Keratinocyte (primary cell): ENCODE results near the gene HEBP2. TPM values are rescaled to one million over a fixed set of nuclear protein-coding genes. Genes with fewer than 3 reads are reported as not detected.

Experiments
- DNase-seq: peaks from one replicate; pipeline ENCODE4 v3.0.0-alpha.2; 2011; ENCODE audit warnings: low read depth, missing footprints, low spot score
- FAIRE-seq: peaks from 2 replicates; lab custom pipeline; 2011; peaks lifted over from hg19 to GRCh38; lab: Jason Lieb, UNC
- H2AFZ ChIP-seq: 2 replicates; pipeline ENCODE4 v1.6.0; 2012; ENCODE audit warnings: low read length, control low read depth, inconsistent platforms; ENCODE audit not compliant: control insufficient read depth
- H3K27ac ChIP-seq: 2 replicates; pipeline ENCODE4 v1.5.1; 2011; ENCODE audit warnings: low read length; ENCODE audit not compliant: control insufficient read depth, insufficient read depth
- H3K27me3 ChIP-seq: 3 replicates; pipeline ENCODE4 v1.6.0; 2011; ENCODE audit warnings: low read length; ENCODE audit not compliant: control insufficient read depth, insufficient read depth; ENCODE audit errors: extremely low read depth
- H3K36me3 ChIP-seq, 2 experiments: 2 replicates in 1 of 2; 3 replicates in 1 of 2; pipeline ENCODE4 v1.5.1; 2011; ENCODE audit warnings: low read length in 2 of 2, mild to moderate bottlenecking in 1 of 2; ENCODE audit not compliant: control insufficient read depth in 2 of 2, insufficient read depth in 2 of 2; ENCODE audit errors: extremely low read depth in 1 of 2
- H3K4me1 ChIP-seq: 3 replicates; pipeline ENCODE4 v1.5.1; 2011; ENCODE audit warnings: low read length; ENCODE audit not compliant: control insufficient read depth, insufficient read depth; ENCODE audit errors: extremely low read depth
- H3K4me2 ChIP-seq: 3 replicates; pipeline ENCODE4 v1.6.0; 2011; ENCODE audit warnings: low read depth, low read length; ENCODE audit not compliant: control insufficient read depth, insufficient read depth; ENCODE audit errors: extremely low read depth
- H3K4me3 ChIP-seq, 3 experiments: fragments of 200-600 bp in 1 of 3; sonication (generic) in 1 of 3; 2 replicates in 2 of 3; 3 replicates in 1 of 3; pipeline ENCODE4 v1.5.1; 2011 to 2016; ENCODE audit warnings: low read length in 3 of 3, mild to moderate bottlenecking in 3 of 3, control low read depth in 2 of 3, inconsistent platforms in 1 of 3, low read depth in 1 of 3, mixed read lengths in 1 of 3, mixed run types in 1 of 3, moderate library complexity in 1 of 3; ENCODE audit not compliant: control insufficient read depth in 2 of 3, insufficient read depth in 2 of 3; ENCODE audit errors: extremely low read depth in 1 of 3
- H3K79me2 ChIP-seq: 2 replicates; pipeline ENCODE4 v1.6.0; 2012; ENCODE audit warnings: low read length; ENCODE audit not compliant: control insufficient read depth, insufficient read depth
- H3K9ac ChIP-seq: 3 replicates; pipeline ENCODE4 v1.6.0; 2011; ENCODE audit warnings: low read length; ENCODE audit not compliant: control insufficient read depth, insufficient read depth; ENCODE audit errors: extremely low read depth
- H3K9me1 ChIP-seq: 3 replicates; pipeline ENCODE4 v1.6.0; 2011; ENCODE audit warnings: low read length; ENCODE audit not compliant: control insufficient read depth, insufficient read depth; ENCODE audit errors: extremely low read depth
- H3K9me3 ChIP-seq: 2 replicates; pipeline ENCODE4 v1.5.1; 2012; ENCODE audit warnings: low read depth, low read length; ENCODE audit not compliant: control insufficient read depth
- H4K20me1 ChIP-seq: 3 replicates; pipeline ENCODE4 v1.6.0; 2011; ENCODE audit warnings: low read length; ENCODE audit not compliant: control insufficient read depth, insufficient read depth; ENCODE audit errors: extremely low read depth
- CTCF ChIP-seq, 3 experiments: IDR thresholded peaks in 1 of 3; conservative IDR thresholded peaks in 1 of 3; optimal IDR thresholded peaks in 1 of 3; 2 replicates in 2 of 3; 3 replicates in 1 of 3; pipeline versions ENCODE3 to v1.5.1; 2011; ENCODE audit warnings: low read length in 3 of 3, mild to moderate bottlenecking in 3 of 3, moderate library complexity in 2 of 3, control low read depth in 1 of 3, inconsistent platforms in 1 of 3; ENCODE audit not compliant: insufficient read depth in 2 of 3; ENCODE audit errors: extremely low read depth in 1 of 3
- EZH2 ChIP-seq: IDR thresholded peaks from one replicate; pipeline ENCODE4 v1.6.1; 2012; ENCODE audit warnings: inconsistent platforms, mild to moderate bottlenecking, low read length, moderate library complexity
- dilution Hi-C: fragments of 300-500 bp; cut with MboI; formaldehyde crosslinking; loops from one replicate; pipeline ENCODE4 v1.7.0; 2020; ENCODE audit warnings: low sequenced_read_pairs; ENCODE audit not compliant: extremely low pct_ligation_motif_present
- polyA plus RNA-seq, 5 experiments: library from polyadenylated mRNA; depleted of rRNA in 3 of 5; stranded (reverse) in 3 of 5; stranded (forward) in 1 of 5; unstranded in 1 of 5; fragments of >200 nt; gene quantifications; 1 replicate in 1 of 5; 2 replicates in 3 of 5; 3 replicates in 1 of 5; pipeline versions ENCODE4 v1.2.1 to v1.2.3, GENCODE V29; 2011 to 2012; ENCODE audit warnings: missing spikeins in 2 of 5, low read depth in 1 of 5, low replicate concordance in 1 of 5

Gene HEBP2
- polyA plus RNA-seq, 1 donor (not counting 4 experiments of a cell fraction or from before 2014, with no cell fraction given), result 41.9 TPM

DNA sequence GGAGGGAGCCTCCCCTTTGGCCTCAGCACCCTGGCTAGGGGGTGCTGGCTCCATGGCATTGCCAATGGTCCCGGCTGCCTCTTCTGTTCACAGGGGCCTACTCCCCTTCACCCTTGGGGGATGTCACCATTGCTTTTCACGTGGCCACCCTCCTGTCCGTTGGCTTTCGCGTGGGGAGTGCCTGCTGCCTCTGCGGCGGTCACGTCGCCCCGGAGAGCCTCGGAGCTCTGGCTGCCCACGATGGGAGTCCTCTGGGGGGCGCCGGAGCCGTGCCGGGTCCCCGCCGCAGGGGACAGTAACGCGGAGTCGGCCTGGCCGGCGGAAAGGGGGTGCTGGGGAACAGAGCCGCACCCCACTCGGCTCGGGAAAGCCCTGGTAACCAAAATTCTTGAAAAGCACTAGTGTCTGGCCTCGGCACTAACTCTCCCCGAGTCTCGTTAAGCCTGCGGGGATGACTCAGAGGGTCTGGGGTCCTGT, 661 bp upstream of the HEBP2 start:
- Histone ChIP-seq H3K9ac (peak overlapping the region; percentile 95), H3K4me3 (peak overlapping the region; percentile 62 to 89 (median 88)), H3K27ac (peak overlapping the region; percentile 92), H3K4me2 (peak overlapping the region; percentile 96), H3K9me3 (no peaks in the 10 kb centered on the region), H2AFZ (peak overlapping the region; percentile 96), H3K36me3 (peaks cover 10 to 27% of the 10 kb centered on the region in 2 experiments), H3K9me1 (no peaks in the 10 kb centered on the region), H3K27me3 (peaks cover 3% of the 10 kb centered on the region), H3K4me1 (peaks cover 8% of the 10 kb centered on the region), H4K20me1 (no peaks in the 10 kb centered on the region), H3K79me2 (no peaks in the 10 kb centered on the region)
- FAIRE-seq (no peak), DNase-seq (no peak)
- no peak for TF ChIP-seq EZH2
- peak in 1 of 3 experiments; percentile 25 for TF ChIP-seq CTCF (optimal IDR thresholded peaks at IDR 0.05 in 1 of 3, IDR thresholded peaks at IDR 0.05 in 1 of 3, conservative IDR thresholded peaks at IDR 0.05 in 1 of 3; ENCODE audit: extremely low read depth in 1 of 3, insufficient read depth in 2 of 3, low read length in 3 of 3)
- dilution Hi-C loops, result no loop called here

DNA sequence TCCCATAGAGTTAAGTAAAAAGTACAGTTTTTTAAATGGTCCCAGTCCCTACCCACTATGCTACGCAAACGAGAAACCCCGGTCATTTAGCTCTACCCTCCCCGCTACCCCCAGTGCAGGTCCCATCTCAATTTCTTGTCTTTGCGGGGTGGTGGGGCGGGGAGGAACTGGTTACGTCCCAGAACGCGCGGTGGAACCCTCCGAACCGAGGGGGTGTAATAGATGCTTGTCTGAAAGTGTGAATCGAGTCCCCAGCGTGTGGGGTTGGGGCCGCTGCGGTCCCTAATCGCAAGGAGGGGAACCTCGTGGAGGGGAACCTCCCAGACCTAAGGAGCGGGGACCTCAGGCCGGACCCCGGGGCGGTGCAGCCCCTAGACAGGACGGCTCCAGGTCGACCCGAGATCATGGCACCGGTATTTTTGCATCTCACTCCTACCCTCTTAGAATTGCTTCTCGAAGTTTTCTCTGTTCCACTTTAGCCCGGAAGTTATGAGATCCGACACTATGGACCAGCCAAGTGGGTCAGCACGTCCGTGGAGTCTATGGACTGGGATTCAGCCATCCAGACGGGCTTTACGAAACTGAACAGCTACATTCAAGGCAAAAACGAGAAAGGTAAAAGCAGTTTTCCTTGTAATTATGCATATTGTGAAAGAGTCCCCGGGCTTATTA, 779 bp downstream of the HEBP2 start:
- no peaks in the 10 kb centered on the region for H4K20me1 ChIP-seq
- H3K4me2 ChIP-seq, result peak overlapping the region; percentile 100
- no peak for FAIRE-seq
- H3K36me3 ChIP-seq, result peaks cover 17 to 34% of the 10 kb centered on the region in 2 experiments
- H3K27me3 ChIP-seq, result peaks cover 3% of the 10 kb centered on the region
- no peak for DNase-seq
- H3K27ac ChIP-seq, result peak overlapping the region; percentile 82
- H3K4me1 ChIP-seq, result peaks cover 8% of the 10 kb centered on the region
- dilution Hi-C loops, result no loop called here
- H3K79me2 ChIP-seq, result no peaks in the 10 kb centered on the region
- peak overlapping the region; percentile 95 for H3K9ac ChIP-seq
- no peaks in the 10 kb centered on the region for H3K9me1 ChIP-seq
- no peaks in the 10 kb centered on the region for H3K9me3 ChIP-seq
- no peak for TF ChIP-seq CTCF (optimal IDR thresholded peaks at IDR 0.05 in 1 of 3, IDR thresholded peaks at IDR 0.05 in 1 of 3, conservative IDR thresholded peaks at IDR 0.05 in 1 of 3; ENCODE audit: extremely low read depth in 1 of 3, insufficient read depth in 2 of 3, low read length in 3 of 3)
- no peak for TF ChIP-seq EZH2
- peak overlapping the region; percentile 62 to 88 (median 71) for H3K4me3 ChIP-seq
- H2AFZ ChIP-seq, result peak overlapping the region; percentile 82
